ENCODE measurements around the gene FKBP10.

The FKBP10 gene

DNA sequence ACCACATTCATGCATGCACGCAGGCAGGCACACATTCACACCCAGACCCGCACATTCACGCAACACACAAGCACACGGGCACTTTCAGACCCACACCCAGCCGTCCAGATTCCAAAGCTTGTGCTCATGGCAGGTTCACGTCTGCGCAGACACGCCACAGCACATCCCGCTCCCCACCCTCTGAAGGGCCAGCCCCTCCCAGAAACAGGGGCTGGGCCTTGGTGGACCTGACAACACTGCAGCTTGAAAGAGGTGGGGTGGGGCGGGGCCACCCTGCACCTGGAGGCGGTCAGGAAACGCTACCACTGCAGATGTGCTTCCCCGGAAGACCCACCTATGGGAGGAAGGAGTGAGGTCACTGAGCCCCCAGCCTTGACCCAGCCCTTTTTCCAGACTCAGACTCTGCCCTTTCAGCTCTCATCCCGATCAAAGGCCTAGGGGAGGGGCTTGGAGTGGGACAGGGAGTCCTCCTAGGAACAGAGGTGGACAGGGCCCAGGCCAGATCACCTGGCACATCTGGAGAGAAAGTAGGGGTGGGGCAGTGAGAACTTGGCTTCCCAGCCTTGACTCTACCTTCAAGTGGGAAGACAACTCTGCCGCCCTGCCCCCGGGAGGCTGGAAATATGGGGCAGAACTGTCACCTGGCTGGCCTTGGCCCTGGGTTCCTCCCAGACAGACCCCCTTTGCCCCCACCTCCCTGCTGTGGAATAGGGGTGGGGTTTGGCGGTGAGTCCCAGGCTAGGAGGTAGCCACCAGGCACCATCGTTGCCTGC is 12.0 kb upstream of the FKBP10 start:
- FAIRE-seq (no peak), DNase-seq (ENCODE audit: insufficient read length) (no peak)
- TF ChIP-seq TAF1 (IDR thresholded peaks at IDR 0.05; ENCODE audit: borderline replicate concordance, low read depth, low read length) (no peak), POLR2AphosphoS5 (IDR thresholded peaks at IDR 0.05; ENCODE audit: low read depth, low read length) (no peak), POLR2A (IDR thresholded peaks at IDR 0.05; ENCODE audit: low read depth, low read length) (no peak)

DNA sequence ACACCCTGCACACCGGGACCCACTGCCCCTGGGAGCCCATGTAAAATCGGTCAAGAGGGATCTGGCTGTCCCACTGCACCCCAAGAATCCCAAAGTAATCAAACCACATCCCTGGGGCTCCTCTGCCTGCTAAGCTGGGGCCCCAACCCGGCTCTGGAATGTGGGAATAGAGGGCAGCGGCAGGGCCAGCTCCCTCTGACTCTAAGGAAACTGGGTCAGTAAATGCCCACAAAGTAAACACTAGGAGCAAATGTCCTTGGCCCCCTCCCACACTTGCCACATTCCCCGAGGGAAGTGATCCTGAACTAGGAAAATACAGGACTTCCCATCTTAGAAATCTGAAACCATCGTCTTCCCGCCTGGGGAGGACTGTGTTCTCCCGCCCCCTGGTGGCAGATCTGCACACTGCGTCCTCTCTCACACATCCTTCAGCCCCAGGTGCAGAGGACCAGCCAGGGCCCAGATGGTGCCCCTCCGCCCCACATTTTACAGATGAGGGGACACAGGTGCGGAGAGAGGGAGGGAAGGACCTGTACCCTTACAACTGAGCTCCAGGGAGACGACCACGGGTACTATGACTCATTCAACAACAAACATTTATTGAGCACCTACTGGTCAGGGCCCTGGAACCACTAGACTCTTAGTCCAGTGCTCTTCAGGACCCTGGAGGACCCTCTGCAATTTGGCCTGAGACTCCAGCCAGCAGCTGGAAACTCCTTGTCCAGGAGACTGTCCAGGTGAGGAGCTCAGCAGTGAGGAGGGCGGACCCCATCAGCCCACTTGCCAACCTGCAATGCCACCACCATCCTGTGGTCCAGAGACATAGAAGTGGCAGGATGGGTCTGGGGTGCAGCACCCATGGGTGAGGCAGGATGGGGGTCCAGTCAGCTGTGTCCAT is 11.2 kb upstream of the FKBP10 start:
- no peak for TF ChIP-seq TAF1 (IDR thresholded peaks at IDR 0.05; ENCODE audit: borderline replicate concordance, low read depth, low read length)
- no peak for TF ChIP-seq POLR2A (IDR thresholded peaks at IDR 0.05; ENCODE audit: low read depth, low read length)
- DNase-seq (ENCODE audit: insufficient read length) (peak; percentile 86), FAIRE-seq (peak; percentile 93)

DNA sequence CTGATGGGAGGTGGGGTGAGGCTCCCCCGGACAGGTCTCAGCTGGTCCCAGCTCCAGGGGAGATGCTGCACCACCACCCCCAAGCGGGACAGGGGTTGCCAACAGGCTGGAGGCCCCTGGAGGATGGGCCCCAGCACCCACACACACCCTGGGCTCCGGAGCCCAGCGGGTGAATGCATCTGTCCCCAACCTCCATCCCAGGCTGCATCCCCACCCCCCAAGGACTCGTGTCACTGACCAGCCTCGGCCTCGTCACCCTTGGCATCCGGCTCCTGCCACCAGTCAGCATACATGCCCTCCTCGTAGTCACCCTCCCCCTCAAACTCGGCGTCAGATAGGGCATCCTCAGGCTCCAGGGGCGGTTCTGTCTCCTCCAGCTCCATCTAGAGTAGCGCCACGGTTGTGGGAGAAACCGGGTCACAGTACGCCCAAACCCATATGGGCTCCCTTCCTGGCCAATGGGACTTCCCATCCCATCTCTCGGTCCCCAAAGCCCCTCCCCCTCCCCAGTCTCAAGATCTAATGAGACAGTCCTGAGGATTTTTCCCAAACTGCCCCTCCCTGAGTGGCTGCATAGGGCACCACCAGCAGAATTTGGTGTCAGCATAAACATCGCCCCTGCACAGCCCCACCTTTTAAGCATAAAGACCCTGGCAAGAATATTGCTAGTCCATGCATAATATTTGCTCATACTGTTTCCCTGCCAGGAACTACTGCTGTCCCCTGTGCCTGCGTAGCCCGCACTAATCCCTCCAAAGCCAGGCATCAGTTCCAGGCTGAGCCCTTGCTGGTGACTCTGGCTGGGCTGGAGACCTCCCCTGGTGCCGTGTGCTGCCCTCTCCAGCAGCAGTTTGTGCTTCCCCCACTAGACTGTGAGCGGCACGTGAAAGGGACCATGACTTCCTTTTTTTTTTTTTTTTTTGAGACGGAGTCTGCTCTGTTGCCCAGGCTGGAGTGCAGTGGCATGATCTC is 9.5 kb upstream of the FKBP10 start:
- DNase-seq (ENCODE audit: insufficient read length) (no peak), FAIRE-seq (no peak)
- no peak for TF ChIP-seq POLR2A (IDR thresholded peaks at IDR 0.05; ENCODE audit: low read depth, low read length)
- TF ChIP-seq TAF1 (IDR thresholded peaks at IDR 0.05; ENCODE audit: borderline replicate concordance, low read depth, low read length) = no peak
- no peak for TF ChIP-seq POLR2AphosphoS5 (IDR thresholded peaks at IDR 0.05; ENCODE audit: low read depth, low read length)

DNA sequence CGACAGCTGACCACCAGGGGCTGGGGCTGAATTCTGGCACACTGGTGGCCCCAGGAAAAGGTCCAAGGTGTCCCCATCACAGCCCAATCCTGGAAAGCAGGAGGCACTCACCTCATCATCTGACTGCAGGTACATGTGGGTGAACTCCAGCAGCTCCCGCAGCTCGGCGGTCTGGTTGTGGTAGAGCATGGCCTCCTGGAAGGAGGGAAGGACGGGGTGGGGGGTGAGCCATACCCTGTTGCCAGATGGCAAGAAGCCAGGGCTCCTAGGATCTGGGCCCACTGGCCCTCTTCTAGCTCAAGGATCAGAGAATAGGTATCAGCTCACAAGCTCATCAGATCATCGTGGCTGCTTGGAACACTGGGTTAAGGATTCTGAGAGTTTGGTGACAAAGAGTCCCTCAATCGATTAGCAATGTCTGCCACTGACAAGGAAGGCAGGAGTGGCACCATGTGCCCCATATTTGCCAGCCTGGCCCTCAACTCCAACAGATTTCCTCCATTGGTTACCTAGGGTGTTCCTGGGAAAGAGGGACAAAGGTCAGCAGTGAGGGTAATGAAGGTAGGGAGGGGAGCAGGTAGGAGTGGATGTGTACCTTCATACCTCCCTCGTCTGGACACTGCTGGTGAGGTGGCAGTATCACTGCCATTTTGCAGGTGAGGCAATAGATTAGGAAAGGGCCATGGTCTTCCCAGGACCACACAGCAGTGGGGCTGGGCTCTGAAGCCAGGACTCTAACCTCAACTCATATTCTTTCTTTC is 5.9 kb upstream of the FKBP10 start:
- no peak for FAIRE-seq
- no peak for TF ChIP-seq POLR2AphosphoS5 (IDR thresholded peaks at IDR 0.05; ENCODE audit: low read depth, low read length)
- no peak for TF ChIP-seq POLR2A (IDR thresholded peaks at IDR 0.05; ENCODE audit: low read depth, low read length)
- TF ChIP-seq TAF1 (IDR thresholded peaks at IDR 0.05; ENCODE audit: borderline replicate concordance, low read depth, low read length) = no peak
- no peak for DNase-seq (ENCODE audit: insufficient read length)

DNA sequence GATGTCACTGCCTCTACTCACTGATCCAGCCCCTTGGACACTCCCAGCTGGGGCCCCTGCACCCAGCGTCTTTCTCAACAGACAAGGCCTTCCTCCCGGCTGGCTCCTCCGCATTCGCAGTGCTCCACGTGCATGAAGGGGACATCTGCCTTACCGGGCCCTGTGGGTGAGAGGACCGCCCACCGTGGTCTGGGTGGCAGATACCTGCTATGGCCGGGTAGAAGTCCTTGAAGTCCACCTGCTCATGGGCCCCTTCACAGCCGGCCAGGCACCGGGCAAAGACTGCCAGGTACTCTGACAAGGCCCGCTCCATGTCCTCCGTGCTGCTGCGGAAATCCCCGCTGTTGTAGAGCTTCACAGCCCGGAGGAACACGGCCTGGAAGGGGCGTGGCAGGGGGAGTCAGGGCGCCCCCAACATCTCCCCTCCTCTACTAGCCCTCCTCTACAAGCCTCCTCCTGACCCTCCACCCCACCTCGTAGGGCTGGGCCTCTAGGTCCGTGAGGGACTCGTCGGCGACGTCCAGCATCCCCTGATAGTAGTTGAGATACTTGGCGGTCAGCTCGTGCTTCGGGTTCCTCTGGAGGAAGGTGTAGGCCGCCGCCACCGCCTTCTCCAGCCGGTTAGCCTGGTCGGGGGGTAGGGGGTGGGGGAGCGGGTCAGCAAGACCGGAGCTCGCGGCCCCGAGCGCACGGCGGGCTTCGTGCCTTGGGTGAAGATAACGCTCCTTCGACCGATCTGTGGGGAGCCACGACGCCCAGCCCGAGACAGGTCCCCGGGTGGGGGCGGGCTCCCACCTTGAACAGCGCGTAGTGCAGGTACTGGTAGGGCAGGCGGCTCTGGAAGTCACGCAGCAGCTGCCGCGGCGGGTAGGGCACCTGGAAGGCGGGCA is 1.9 kb upstream of the FKBP10 start:
- no peak for DNase-seq (ENCODE audit: insufficient read length)
- FAIRE-seq = no peak
- no peak for TF ChIP-seq TAF1 (IDR thresholded peaks at IDR 0.05; ENCODE audit: borderline replicate concordance, low read depth, low read length)
- no peak for TF ChIP-seq POLR2A (IDR thresholded peaks at IDR 0.05; ENCODE audit: low read depth, low read length)
- TF ChIP-seq POLR2AphosphoS5 (IDR thresholded peaks at IDR 0.05; ENCODE audit: low read depth, low read length) = no peak

DNA sequence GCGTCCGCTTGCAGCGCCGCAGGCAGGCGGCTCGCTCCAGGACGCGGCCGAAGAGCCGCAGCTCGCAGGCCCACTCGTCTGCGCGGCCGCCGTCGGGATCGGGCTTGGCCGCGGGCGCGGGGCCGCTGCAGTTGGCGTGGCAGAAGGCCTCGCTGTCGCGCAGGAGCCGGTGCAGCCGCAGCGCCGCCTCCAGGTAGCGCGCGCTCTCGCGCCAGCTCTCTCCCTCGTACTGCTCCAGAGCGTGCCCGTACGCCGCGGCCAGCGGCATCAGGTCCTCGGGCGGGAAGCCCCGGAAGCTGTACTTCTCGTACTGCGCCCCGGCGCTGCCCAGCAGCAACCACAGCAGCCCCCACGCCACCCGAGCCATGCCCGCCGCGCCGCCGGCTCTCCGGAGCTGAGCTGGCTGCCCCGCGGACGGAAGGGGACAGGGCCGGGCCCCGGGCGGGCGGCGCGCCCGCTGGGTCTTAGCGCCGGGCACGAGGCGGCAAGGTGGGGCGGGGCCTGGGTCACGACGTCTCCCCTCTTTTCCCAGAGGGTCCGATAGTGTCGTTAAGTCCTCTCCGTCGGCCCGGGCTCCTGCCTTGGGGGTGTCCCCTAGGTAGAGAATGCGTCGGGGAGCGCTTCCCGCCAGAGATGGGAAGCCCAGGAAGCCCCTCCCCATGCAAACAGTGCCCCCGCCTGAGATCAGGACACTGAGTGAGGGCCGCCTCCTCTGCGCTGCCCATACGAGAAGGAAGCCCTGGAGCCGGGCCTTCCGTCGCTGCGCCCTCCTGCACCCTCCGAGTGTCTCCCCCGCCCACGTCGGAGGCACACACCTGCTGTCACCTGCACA is 1.0 kb upstream of the FKBP10 start, which contains the start of gene P3H4:
P3H4 (minus strand) TSS at position 401 of the 832 bp plus-strand sequence; CDS start at position 367, 34 bp downstream.
- DNase-seq (ENCODE audit: insufficient read length) = peak; percentile 83
- no peak for TF ChIP-seq POLR2A (IDR thresholded peaks at IDR 0.05; ENCODE audit: low read depth, low read length)
- TF ChIP-seq POLR2AphosphoS5 (IDR thresholded peaks at IDR 0.05; ENCODE audit: low read depth, low read length) = no peak
- TF ChIP-seq TAF1 (IDR thresholded peaks at IDR 0.05; ENCODE audit: borderline replicate concordance, low read depth, low read length) = no peak
- FAIRE-seq = peak; percentile 67

DNA sequence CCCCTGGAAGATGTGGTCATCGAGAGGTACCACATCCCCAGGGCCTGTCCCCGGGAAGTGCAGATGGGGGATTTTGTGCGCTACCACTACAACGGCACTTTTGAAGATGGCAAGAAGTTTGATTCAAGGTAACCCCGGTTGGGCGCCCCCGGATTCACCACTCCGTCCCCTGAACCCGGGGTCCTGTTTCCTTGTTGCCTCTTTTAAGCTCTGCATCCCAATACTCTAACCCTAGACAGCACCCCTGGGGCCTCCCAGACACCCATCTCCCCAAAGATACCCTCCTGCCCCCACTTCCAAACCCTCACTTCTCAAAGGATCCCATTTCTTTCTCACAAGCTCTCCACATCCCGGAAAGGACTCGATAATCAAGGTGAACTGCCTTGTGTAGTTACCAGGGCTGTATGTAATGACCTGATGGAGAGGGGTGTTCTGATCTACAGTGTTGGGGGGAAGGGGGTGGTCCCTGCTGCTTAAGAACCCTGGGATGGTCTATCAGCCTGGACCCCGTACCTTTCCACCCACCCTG is 412 bp downstream of the FKBP10 start:
- no peak for TF ChIP-seq POLR2A (IDR thresholded peaks at IDR 0.05; ENCODE audit: low read depth, low read length)
- no peak for TF ChIP-seq POLR2AphosphoS5 (IDR thresholded peaks at IDR 0.05; ENCODE audit: low read depth, low read length)
- no peak for TF ChIP-seq TAF1 (IDR thresholded peaks at IDR 0.05; ENCODE audit: borderline replicate concordance, low read depth, low read length)
- DNase-seq (ENCODE audit: insufficient read length) (no peak), FAIRE-seq (no peak)

DNA sequence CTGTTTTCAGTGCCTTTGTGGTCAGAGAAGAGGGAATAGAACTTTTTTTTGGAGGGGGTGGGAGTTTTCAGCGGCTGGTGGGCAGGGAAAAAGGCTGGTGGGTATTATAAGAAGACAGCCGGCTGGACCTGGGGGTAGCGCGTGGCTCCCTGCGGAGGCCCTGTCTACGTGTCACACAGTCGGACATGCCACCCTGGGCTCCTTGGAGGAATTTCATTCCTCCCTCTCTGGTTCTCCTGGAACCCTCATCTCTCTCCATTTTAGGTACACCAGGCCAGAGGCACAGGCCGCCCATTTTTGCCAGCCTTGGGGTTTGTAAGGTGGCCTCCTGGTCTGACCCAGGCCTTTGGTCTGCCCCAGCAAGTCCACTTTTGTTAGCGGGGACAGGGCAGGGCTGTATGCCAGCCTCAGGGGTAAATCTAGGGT is 908 bp downstream of the FKBP10 start:
- DNase-seq (ENCODE audit: insufficient read length) (no peak), FAIRE-seq (no peak)
- no peak for TF ChIP-seq POLR2A (IDR thresholded peaks at IDR 0.05; ENCODE audit: low read depth, low read length)
- no peak for TF ChIP-seq POLR2AphosphoS5 (IDR thresholded peaks at IDR 0.05; ENCODE audit: low read depth, low read length)

DNA sequence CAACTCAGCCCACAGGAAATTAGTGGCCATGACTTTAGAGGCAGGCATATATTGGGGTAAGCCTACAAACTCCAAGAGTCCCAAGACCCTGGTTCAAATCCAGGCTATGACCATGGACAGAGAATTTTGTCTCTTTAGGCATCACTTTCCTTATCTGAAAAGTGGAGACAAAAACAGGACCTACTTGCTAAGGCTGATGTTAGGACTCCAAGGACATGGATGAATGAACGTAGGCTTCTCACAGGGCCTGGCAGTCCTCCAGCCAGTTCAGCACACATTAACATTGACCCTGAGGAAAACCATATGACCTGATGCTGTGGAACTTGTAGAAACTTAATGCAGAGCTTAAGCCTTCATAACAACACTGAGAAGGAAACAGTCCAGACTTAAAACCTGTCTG is 1.4 kb downstream of the FKBP10 start:
- no peak for FAIRE-seq
- TF ChIP-seq POLR2A (IDR thresholded peaks at IDR 0.05; ENCODE audit: low read depth, low read length) = no peak
- no peak for TF ChIP-seq TAF1 (IDR thresholded peaks at IDR 0.05; ENCODE audit: borderline replicate concordance, low read depth, low read length)
- TF ChIP-seq POLR2AphosphoS5 (IDR thresholded peaks at IDR 0.05; ENCODE audit: low read depth, low read length) = no peak
- no peak for DNase-seq (ENCODE audit: insufficient read length)
